Astrocyte of the cerebellum (primary cell): ENCODE results near the gene RDH5.

ENCODE experiments used
- DNase-seq: peaks from one replicate; pipeline ENCODE4 v3.0.0-alpha.2; 2011; ENCODE audit warnings: low read depth
- H3K4me3 ChIP-seq: 2 replicates; pipeline ENCODE4 v1.5.1; 2011; ENCODE audit warnings: mild to moderate bottlenecking, low read depth, low read length, moderate library complexity
- in situ Hi-C: cut with HindIII; loops from 2 replicates; pipeline ENCODE4 v1.10.0; 2017; ENCODE audit warnings: low sequenced_read_pairs
- TF ChIP-seq, protein P1 (sequence below): IDR thresholded peaks from 2 replicates; pipeline ENCODE4 v1.5.1; 2012; ENCODE audit warnings: low read length, low read depth, moderate library complexity, mild to moderate bottlenecking; ENCODE audit errors: missing control alignments

Gene RDH5

GRCh38 chr12:55741931-55742680, 21.9 kb downstream of the RDH5 start:
- in situ Hi-C loops = no loop called here
- TF ChIP-seq, protein P1, sequence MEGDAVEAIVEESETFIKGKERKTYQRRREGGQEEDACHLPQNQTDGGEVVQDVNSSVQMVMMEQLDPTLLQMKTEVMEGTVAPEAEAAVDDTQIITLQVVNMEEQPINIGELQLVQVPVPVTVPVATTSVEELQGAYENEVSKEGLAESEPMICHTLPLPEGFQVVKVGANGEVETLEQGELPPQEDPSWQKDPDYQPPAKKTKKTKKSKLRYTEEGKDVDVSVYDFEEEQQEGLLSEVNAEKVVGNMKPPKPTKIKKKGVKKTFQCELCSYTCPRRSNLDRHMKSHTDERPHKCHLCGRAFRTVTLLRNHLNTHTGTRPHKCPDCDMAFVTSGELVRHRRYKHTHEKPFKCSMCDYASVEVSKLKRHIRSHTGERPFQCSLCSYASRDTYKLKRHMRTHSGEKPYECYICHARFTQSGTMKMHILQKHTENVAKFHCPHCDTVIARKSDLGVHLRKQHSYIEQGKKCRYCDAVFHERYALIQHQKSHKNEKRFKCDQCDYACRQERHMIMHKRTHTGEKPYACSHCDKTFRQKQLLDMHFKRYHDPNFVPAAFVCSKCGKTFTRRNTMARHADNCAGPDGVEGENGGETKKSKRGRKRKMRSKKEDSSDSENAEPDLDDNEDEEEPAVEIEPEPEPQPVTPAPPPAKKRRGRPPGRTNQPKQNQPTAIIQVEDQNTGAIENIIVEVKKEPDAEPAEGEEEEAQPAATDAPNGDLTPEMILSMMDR = no peak
- peak overlapping the region; percentile 39 for H3K4me3 ChIP-seq
- no peak for DNase-seq

DNA sequence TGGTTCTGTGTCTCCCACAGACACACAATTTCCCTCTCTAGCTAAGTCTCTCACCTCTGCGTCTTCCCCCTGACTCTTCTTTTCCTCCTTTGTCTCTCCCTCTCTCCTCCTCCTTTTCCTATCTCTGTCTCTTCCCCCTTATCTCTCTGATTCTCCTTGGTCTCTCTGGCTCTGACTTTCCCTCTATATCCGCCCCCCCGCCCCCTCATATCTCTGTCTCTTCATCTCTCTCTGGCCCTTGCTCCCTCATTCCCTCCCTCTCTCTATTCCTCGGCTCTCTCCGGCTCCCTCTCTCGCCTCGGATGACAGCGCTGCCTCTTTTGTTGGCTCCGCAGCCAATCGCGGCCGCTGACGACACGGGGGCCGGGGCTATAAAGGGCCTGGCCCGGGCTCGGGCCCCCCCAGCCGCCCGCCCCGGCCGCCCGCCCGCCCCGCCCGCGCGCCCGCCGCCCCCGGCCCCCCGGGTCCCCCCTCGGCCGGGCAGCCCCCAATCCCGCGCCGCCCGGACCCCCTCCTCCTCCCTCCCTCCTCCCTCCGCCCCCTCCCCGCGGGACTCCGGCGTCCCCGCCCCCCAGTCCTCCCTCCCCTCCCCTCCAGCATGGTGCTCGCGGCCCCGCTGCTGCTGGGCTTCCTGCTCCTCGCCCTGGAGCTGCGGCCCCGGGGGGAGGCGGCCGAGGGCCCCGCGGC, 22.7 kb downstream of the RDH5 start, which contains the start of gene GDF11:
Gene GDF11 (plus strand): TSS at position 404 of the 687 bp plus-strand sequence. CDS start 195 bp downstream, at position 599.
- peak within 1 kb of the TSS; percentile 63 for H3K4me3 ChIP-seq
- TF ChIP-seq, protein P1 = no peak
- in situ Hi-C loops = no loop called here
- no peak for DNase-seq

DNA sequence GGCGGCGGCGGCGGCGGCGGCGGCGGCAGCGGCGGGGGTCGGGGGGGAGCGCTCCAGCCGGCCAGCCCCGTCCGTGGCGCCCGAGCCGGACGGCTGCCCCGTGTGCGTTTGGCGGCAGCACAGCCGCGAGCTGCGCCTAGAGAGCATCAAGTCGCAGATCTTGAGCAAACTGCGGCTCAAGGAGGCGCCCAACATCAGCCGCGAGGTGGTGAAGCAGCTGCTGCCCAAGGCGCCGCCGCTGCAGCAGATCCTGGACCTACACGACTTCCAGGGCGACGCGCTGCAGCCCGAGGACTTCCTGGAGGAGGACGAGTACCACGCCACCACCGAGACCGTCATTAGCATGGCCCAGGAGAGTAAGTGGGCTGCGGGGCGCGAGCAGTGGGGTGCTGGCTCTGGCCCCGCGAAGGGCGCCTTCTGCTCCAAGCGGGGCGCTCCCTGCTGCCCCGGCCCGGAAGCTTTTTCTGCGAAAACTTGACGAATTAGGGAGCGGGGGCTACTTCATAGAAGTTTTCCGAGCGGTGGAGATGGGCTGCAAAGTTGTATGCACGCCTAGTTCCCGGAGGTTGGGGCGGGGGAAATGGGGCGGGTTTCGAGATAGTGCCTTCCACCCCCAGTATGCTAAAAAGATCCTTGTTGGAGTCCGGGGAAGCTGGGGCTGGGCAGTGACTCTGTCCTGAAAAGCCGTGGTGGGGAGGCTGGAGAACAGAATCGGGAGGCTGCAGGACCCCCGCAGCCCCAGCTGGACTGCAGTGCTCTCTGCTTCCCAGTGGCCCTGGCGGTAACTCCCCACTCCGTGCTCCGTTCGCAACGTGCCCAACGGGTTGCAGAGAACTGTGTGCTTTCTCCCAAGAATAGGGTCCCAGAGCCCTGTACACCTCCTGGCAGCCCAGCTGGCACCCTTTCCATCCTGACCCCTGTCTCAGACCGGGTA, 23.5 kb downstream of the RDH5 start:
- in situ Hi-C loops = no loop called here
- DNase-seq = no peak
- H3K4me3 ChIP-seq = peak overlapping the region; percentile 63
- TF ChIP-seq, protein P1 = peak; percentile 6

GRCh38 chr12:55744340-55745030, 24.3 kb downstream of the RDH5 start:
- DNase-seq = no peak
- in situ Hi-C loops = no loop called here
- TF ChIP-seq, protein P1 = no peak
- peak overlapping the region; percentile 63 for H3K4me3 ChIP-seq

- DNase-seq = no peak
- TF ChIP-seq, protein P1 = no peak
- in situ Hi-C loops = no loop called here
- peak overlapping the region; percentile 63 for H3K4me3 ChIP-seq
Observed at GRCh38 chr12:55745361-55746173, 25.4 kb downstream of the RDH5 start.
